ENCODE measurements around the gene DOCK9.

Gene DOCK9

DNA sequence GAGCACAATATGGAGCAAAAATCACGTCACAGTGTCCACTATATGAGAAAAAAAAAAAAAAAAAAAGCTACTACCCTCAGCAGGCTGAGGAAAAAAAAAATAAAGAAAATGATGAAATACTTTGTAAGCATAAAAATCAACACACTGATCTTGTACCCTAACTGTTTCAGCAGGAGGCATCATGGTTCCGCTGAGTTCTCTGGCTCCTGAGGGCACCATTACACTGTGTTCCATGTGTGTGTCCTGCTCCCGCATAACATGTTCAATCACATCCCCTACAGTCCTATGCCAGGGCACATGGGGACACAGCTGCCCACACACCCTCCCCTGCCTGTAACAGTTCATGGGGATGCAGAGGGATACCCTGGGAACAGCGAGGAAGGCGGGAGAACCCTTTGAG is 33.5 kb downstream of the DOCK9 start:
- Histone ChIP-seq H3K36me3 (replicated peaks; ENCODE audit: insufficient read depth, low read length) (no peaks in the 10 kb centered on the region), H3K79me2 (ENCODE audit: low read length) (no peaks in the 10 kb centered on the region), H3K9me2 (replicated peaks; ENCODE audit: insufficient read depth, low read length) (no peaks in the 10 kb centered on the region), H4K20me1 (ENCODE audit: insufficient read depth, low read length) (no peaks in the 10 kb centered on the region), H3K9ac (ENCODE audit: low read length) (no peak overlapping the region), H2AFZ (ENCODE audit: low read length) (no peak overlapping the region), H3K4me2 (ENCODE audit: low read depth, low read length) (no peak overlapping the region), H3K27ac (ENCODE audit: low read length) (no peak overlapping the region), H3K9me3 (replicated peaks; ENCODE audit: insufficient read depth, low read length) (no peaks in the 10 kb centered on the region), H3K4me3 (ENCODE audit: low read length) (no peak overlapping the region), H3F3A (ENCODE audit: insufficient read depth, low read length) (no peaks in the 10 kb centered on the region), H3K4me1 (ENCODE audit: low read length) (no peaks in the 10 kb centered on the region), H3K27me3 (replicated peaks; ENCODE audit: insufficient read depth, low read length) (no peaks in the 10 kb centered on the region)
- no peak for DNase-seq
- TF ChIP-seq EZH2 (optimal IDR thresholded peaks at IDR 0.05; ENCODE audit: low read depth, low read length): no peak
- TF ChIP-seq EZH2phosphoT487 (IDR thresholded peaks at IDR 0.05; ENCODE audit: low read length): no peak
- TF ChIP-seq, protein P1, sequence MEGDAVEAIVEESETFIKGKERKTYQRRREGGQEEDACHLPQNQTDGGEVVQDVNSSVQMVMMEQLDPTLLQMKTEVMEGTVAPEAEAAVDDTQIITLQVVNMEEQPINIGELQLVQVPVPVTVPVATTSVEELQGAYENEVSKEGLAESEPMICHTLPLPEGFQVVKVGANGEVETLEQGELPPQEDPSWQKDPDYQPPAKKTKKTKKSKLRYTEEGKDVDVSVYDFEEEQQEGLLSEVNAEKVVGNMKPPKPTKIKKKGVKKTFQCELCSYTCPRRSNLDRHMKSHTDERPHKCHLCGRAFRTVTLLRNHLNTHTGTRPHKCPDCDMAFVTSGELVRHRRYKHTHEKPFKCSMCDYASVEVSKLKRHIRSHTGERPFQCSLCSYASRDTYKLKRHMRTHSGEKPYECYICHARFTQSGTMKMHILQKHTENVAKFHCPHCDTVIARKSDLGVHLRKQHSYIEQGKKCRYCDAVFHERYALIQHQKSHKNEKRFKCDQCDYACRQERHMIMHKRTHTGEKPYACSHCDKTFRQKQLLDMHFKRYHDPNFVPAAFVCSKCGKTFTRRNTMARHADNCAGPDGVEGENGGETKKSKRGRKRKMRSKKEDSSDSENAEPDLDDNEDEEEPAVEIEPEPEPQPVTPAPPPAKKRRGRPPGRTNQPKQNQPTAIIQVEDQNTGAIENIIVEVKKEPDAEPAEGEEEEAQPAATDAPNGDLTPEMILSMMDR (IDR thresholded peaks at IDR 0.05; ENCODE audit: low read length): no peak

DNA sequence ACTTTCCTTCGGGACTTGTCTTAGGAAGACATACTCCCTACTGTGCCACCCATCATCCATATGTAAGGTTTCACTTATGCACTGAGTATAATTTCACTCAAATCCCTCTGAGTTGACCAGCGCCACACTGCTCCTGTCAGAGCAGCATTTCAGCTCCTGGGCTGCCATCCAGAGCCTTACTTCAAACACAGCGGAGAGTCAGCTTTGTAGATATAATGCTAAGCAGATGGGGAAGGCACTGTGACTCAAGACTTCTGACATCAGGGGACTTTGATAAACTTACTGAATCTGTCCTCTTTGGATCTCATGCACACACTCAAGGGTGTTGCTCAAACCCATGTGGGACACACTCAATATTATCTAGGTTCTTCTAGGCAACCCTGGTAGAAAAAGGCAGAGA is 34.9 kb downstream of the DOCK9 start:
- no peak overlapping the region for H3K27ac ChIP-seq (ENCODE audit: low read length)
- no peak overlapping the region for H3K9ac ChIP-seq (ENCODE audit: low read length)
- H3K9me2 ChIP-seq (replicated peaks; ENCODE audit: insufficient read depth, low read length): no peaks in the 10 kb centered on the region
- TF ChIP-seq EZH2 (optimal IDR thresholded peaks at IDR 0.05; ENCODE audit: low read depth, low read length): no peak
- TF ChIP-seq, protein P1 (IDR thresholded peaks at IDR 0.05; ENCODE audit: low read length): no peak
- no peak for TF ChIP-seq EZH2phosphoT487 (IDR thresholded peaks at IDR 0.05; ENCODE audit: low read length)
- no peak overlapping the region for H3K4me2 ChIP-seq (ENCODE audit: low read depth, low read length)
- H3K79me2 ChIP-seq (ENCODE audit: low read length): no peaks in the 10 kb centered on the region
- H3K4me1 ChIP-seq (ENCODE audit: low read length): no peaks in the 10 kb centered on the region
- H3F3A ChIP-seq (ENCODE audit: insufficient read depth, low read length): no peaks in the 10 kb centered on the region
- no peak for DNase-seq
- no peaks in the 10 kb centered on the region for H3K9me3 ChIP-seq (replicated peaks; ENCODE audit: insufficient read depth, low read length)
- no peaks in the 10 kb centered on the region for H3K36me3 ChIP-seq (replicated peaks; ENCODE audit: insufficient read depth, low read length)
- H3K27me3 ChIP-seq (replicated peaks; ENCODE audit: insufficient read depth, low read length): no peaks in the 10 kb centered on the region
- no peak overlapping the region for H3K4me3 ChIP-seq (ENCODE audit: low read length)
- no peaks in the 10 kb centered on the region for H4K20me1 ChIP-seq (ENCODE audit: insufficient read depth, low read length)
- no peak overlapping the region for H2AFZ ChIP-seq (ENCODE audit: low read length)

DNA sequence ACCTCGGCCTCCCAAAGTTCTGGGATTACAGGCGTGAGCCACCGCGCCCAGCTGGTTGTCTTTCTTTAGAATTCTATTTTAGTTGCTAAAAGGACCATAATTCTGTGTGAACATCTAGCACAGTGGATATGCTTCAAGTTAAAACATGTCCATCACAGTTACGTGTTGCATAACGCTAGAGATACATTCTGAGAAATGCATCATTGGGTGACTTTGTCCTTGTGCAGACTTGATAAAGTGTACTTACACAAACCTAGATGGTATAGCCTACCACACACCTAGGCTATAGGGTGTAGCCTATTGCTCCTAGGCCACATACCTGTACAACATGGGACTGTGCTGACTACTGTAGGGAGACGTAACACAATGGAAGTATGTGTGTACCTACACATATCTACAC is 35.4 kb downstream of the DOCK9 start:
- DNase-seq: no peak
- no peaks in the 10 kb centered on the region for H4K20me1 ChIP-seq (ENCODE audit: insufficient read depth, low read length)
- no peaks in the 10 kb centered on the region for H3K79me2 ChIP-seq (ENCODE audit: low read length)
- no peak overlapping the region for H3K4me3 ChIP-seq (ENCODE audit: low read length)
- H3K27ac ChIP-seq (ENCODE audit: low read length): no peak overlapping the region
- no peaks in the 10 kb centered on the region for H3K27me3 ChIP-seq (replicated peaks; ENCODE audit: insufficient read depth, low read length)
- no peak overlapping the region for H3K9ac ChIP-seq (ENCODE audit: low read length)
- no peaks in the 10 kb centered on the region for H3K4me1 ChIP-seq (ENCODE audit: low read length)
- H3K36me3 ChIP-seq (replicated peaks; ENCODE audit: insufficient read depth, low read length): no peaks in the 10 kb centered on the region
- H2AFZ ChIP-seq (ENCODE audit: low read length): no peak overlapping the region
- H3K9me2 ChIP-seq (replicated peaks; ENCODE audit: insufficient read depth, low read length): no peaks in the 10 kb centered on the region
- H3K9me3 ChIP-seq (replicated peaks; ENCODE audit: insufficient read depth, low read length): no peaks in the 10 kb centered on the region
- no peak overlapping the region for H3K4me2 ChIP-seq (ENCODE audit: low read depth, low read length)
- H3F3A ChIP-seq (ENCODE audit: insufficient read depth, low read length): no peaks in the 10 kb centered on the region
- TF ChIP-seq EZH2phosphoT487 (IDR thresholded peaks at IDR 0.05; ENCODE audit: low read length) (no peak), EZH2 (optimal IDR thresholded peaks at IDR 0.05; ENCODE audit: low read depth, low read length) (no peak)
- TF ChIP-seq, protein P1 (IDR thresholded peaks at IDR 0.05; ENCODE audit: low read length): no peak
